Keratinocyte (primary cell): Measurements from ENCODE around the gene NEB. TPM values are rescaled to one million over a fixed set of nuclear protein-coding genes. Genes with fewer than 3 reads are reported as not detected.

Source experiments
- DNase-seq: peaks from one replicate; pipeline ENCODE4 v3.0.0-alpha.2; 2011; ENCODE audit warnings: low read depth, missing footprints, low spot score
- FAIRE-seq: peaks from 2 replicates; lab custom pipeline; 2011; peaks lifted over from hg19 to GRCh38; lab: Jason Lieb, UNC
- H2AFZ ChIP-seq: 2 replicates; pipeline ENCODE4 v1.6.0; 2012; ENCODE audit warnings: low read length, control low read depth, inconsistent platforms; ENCODE audit not compliant: control insufficient read depth
- H3K27ac ChIP-seq: 2 replicates; pipeline ENCODE4 v1.5.1; 2011; ENCODE audit warnings: low read length; ENCODE audit not compliant: control insufficient read depth, insufficient read depth
- H3K27me3 ChIP-seq: 3 replicates; pipeline ENCODE4 v1.6.0; 2011; ENCODE audit warnings: low read length; ENCODE audit not compliant: control insufficient read depth, insufficient read depth; ENCODE audit errors: extremely low read depth
- H3K36me3 ChIP-seq, 2 experiments: 2 replicates in 1 of 2; 3 replicates in 1 of 2; pipeline ENCODE4 v1.5.1; 2011; ENCODE audit warnings: low read length in 2 of 2, mild to moderate bottlenecking in 1 of 2; ENCODE audit not compliant: control insufficient read depth in 2 of 2, insufficient read depth in 2 of 2; ENCODE audit errors: extremely low read depth in 1 of 2
- H3K4me1 ChIP-seq: 3 replicates; pipeline ENCODE4 v1.5.1; 2011; ENCODE audit warnings: low read length; ENCODE audit not compliant: control insufficient read depth, insufficient read depth; ENCODE audit errors: extremely low read depth
- H3K4me2 ChIP-seq: 3 replicates; pipeline ENCODE4 v1.6.0; 2011; ENCODE audit warnings: low read depth, low read length; ENCODE audit not compliant: control insufficient read depth, insufficient read depth; ENCODE audit errors: extremely low read depth
- H3K4me3 ChIP-seq, 3 experiments: fragments of 200-600 bp in 1 of 3; sonication (generic) in 1 of 3; 2 replicates in 2 of 3; 3 replicates in 1 of 3; pipeline ENCODE4 v1.5.1; 2011 to 2016; ENCODE audit warnings: low read length in 3 of 3, mild to moderate bottlenecking in 3 of 3, control low read depth in 2 of 3, inconsistent platforms in 1 of 3, low read depth in 1 of 3, mixed read lengths in 1 of 3, mixed run types in 1 of 3, moderate library complexity in 1 of 3; ENCODE audit not compliant: control insufficient read depth in 2 of 3, insufficient read depth in 2 of 3; ENCODE audit errors: extremely low read depth in 1 of 3
- H3K79me2 ChIP-seq: 2 replicates; pipeline ENCODE4 v1.6.0; 2012; ENCODE audit warnings: low read length; ENCODE audit not compliant: control insufficient read depth, insufficient read depth
- H3K9ac ChIP-seq: 3 replicates; pipeline ENCODE4 v1.6.0; 2011; ENCODE audit warnings: low read length; ENCODE audit not compliant: control insufficient read depth, insufficient read depth; ENCODE audit errors: extremely low read depth
- H3K9me1 ChIP-seq: 3 replicates; pipeline ENCODE4 v1.6.0; 2011; ENCODE audit warnings: low read length; ENCODE audit not compliant: control insufficient read depth, insufficient read depth; ENCODE audit errors: extremely low read depth
- H3K9me3 ChIP-seq: 2 replicates; pipeline ENCODE4 v1.5.1; 2012; ENCODE audit warnings: low read depth, low read length; ENCODE audit not compliant: control insufficient read depth
- H4K20me1 ChIP-seq: 3 replicates; pipeline ENCODE4 v1.6.0; 2011; ENCODE audit warnings: low read length; ENCODE audit not compliant: control insufficient read depth, insufficient read depth; ENCODE audit errors: extremely low read depth
- EZH2 ChIP-seq: IDR thresholded peaks from one replicate; pipeline ENCODE4 v1.6.1; 2012; ENCODE audit warnings: inconsistent platforms, mild to moderate bottlenecking, low read length, moderate library complexity
- dilution Hi-C: fragments of 300-500 bp; cut with MboI; formaldehyde crosslinking; loops from one replicate; pipeline ENCODE4 v1.7.0; 2020; ENCODE audit warnings: low sequenced_read_pairs; ENCODE audit not compliant: extremely low pct_ligation_motif_present
- polyA minus RNA-seq, 3 experiments: library from RNA; depleted of rRNA, polyadenylated mRNA; stranded (reverse); fragments of >200 nt; gene quantifications; 1 replicate in 1 of 3; 2 replicates in 1 of 3; 3 replicates in 1 of 3; pipeline ENCODE4 v1.2.3, GENCODE V29; 2011
- polyA plus RNA-seq, 5 experiments: library from polyadenylated mRNA; depleted of rRNA in 3 of 5; stranded (reverse) in 3 of 5; stranded (forward) in 1 of 5; unstranded in 1 of 5; fragments of >200 nt; gene quantifications; 1 replicate in 1 of 5; 2 replicates in 3 of 5; 3 replicates in 1 of 5; pipeline versions ENCODE4 v1.2.1 to v1.2.3, GENCODE V29; 2011 to 2012; ENCODE audit warnings: missing spikeins in 2 of 5, low read depth in 1 of 5, low replicate concordance in 1 of 5
- TF ChIP-seq, protein P1 (sequence below), 3 experiments: IDR thresholded peaks in 1 of 3; conservative IDR thresholded peaks in 1 of 3; optimal IDR thresholded peaks in 1 of 3; 2 replicates in 2 of 3; 3 replicates in 1 of 3; pipeline versions ENCODE3 to v1.5.1; 2011; ENCODE audit warnings: low read length in 3 of 3, mild to moderate bottlenecking in 3 of 3, moderate library complexity in 2 of 3, control low read depth in 1 of 3, inconsistent platforms in 1 of 3; ENCODE audit not compliant: insufficient read depth in 2 of 3; ENCODE audit errors: extremely low read depth in 1 of 3

The NEB gene, protein sequence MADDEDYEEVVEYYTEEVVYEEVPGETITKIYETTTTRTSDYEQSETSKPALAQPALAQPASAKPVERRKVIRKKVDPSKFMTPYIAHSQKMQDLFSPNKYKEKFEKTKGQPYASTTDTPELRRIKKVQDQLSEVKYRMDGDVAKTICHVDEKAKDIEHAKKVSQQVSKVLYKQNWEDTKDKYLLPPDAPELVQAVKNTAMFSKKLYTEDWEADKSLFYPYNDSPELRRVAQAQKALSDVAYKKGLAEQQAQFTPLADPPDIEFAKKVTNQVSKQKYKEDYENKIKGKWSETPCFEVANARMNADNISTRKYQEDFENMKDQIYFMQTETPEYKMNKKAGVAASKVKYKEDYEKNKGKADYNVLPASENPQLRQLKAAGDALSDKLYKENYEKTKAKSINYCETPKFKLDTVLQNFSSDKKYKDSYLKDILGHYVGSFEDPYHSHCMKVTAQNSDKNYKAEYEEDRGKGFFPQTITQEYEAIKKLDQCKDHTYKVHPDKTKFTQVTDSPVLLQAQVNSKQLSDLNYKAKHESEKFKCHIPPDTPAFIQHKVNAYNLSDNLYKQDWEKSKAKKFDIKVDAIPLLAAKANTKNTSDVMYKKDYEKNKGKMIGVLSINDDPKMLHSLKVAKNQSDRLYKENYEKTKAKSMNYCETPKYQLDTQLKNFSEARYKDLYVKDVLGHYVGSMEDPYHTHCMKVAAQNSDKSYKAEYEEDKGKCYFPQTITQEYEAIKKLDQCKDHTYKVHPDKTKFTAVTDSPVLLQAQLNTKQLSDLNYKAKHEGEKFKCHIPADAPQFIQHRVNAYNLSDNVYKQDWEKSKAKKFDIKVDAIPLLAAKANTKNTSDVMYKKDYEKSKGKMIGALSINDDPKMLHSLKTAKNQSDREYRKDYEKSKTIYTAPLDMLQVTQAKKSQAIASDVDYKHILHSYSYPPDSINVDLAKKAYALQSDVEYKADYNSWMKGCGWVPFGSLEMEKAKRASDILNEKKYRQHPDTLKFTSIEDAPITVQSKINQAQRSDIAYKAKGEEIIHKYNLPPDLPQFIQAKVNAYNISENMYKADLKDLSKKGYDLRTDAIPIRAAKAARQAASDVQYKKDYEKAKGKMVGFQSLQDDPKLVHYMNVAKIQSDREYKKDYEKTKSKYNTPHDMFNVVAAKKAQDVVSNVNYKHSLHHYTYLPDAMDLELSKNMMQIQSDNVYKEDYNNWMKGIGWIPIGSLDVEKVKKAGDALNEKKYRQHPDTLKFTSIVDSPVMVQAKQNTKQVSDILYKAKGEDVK (N-terminal part only)
- 0.16 to 1.5 TPM (median 0.67 TPM) in 3 replicates for polyA plus RNA-seq
- 9.9 TPM for polyA plus RNA-seq (2011; ENCODE audit: low read depth)
- polyA plus RNA-seq (2011; cell fraction: cytosol; rRNA removed): 0.29 and 0.30 TPM in 2 replicates
- 2.4 and 4.4 TPM in 2 replicates for polyA plus RNA-seq (2011; cell fraction: nucleus; rRNA removed)
- polyA plus RNA-seq (2012; ENCODE audit: low replicate concordance): 0.37 and 4.1 TPM in 2 replicates
- 0.16 to 2.2 TPM (median 1.7 TPM) in 3 replicates for polyA minus RNA-seq
- polyA minus RNA-seq (2011; cell fraction: cytosol; rRNA and poly(A)+ RNA removed): not detected
- 2.7 and 6.7 TPM in 2 replicates for polyA minus RNA-seq (2011; cell fraction: nucleus; rRNA and poly(A)+ RNA removed)

- no peak for FAIRE-seq
- TF ChIP-seq, protein P1, sequence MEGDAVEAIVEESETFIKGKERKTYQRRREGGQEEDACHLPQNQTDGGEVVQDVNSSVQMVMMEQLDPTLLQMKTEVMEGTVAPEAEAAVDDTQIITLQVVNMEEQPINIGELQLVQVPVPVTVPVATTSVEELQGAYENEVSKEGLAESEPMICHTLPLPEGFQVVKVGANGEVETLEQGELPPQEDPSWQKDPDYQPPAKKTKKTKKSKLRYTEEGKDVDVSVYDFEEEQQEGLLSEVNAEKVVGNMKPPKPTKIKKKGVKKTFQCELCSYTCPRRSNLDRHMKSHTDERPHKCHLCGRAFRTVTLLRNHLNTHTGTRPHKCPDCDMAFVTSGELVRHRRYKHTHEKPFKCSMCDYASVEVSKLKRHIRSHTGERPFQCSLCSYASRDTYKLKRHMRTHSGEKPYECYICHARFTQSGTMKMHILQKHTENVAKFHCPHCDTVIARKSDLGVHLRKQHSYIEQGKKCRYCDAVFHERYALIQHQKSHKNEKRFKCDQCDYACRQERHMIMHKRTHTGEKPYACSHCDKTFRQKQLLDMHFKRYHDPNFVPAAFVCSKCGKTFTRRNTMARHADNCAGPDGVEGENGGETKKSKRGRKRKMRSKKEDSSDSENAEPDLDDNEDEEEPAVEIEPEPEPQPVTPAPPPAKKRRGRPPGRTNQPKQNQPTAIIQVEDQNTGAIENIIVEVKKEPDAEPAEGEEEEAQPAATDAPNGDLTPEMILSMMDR (optimal IDR thresholded peaks at IDR 0.05 in 1 of 3, IDR thresholded peaks at IDR 0.05 in 1 of 3, conservative IDR thresholded peaks at IDR 0.05 in 1 of 3; ENCODE audit: extremely low read depth in 1 of 3, insufficient read depth in 2 of 3, low read length in 3 of 3): no peak
- no peak for TF ChIP-seq EZH2
- no peaks in the 10 kb centered on the region for H4K20me1 ChIP-seq
- no peak within 1 kb of the TSS for H3K9ac ChIP-seq
- H3K4me2 ChIP-seq: no peak within 1 kb of the TSS
- no peak for DNase-seq
- H2AFZ ChIP-seq: no peak within 1 kb of the TSS
- H3K27me3 ChIP-seq: no peaks in the 10 kb centered on the region
- no peaks in the 10 kb centered on the region for H3K9me1 ChIP-seq
- no peak within 1 kb of the TSS for H3K27ac ChIP-seq
- dilution Hi-C loops: no loop called here
- H3K9me3 ChIP-seq: no peaks in the 10 kb centered on the region
- H3K4me1 ChIP-seq: no peaks in the 10 kb centered on the region
- H3K4me3 ChIP-seq: no peak within 1 kb of the TSS
- H3K36me3 ChIP-seq: no peaks in the 10 kb centered on the region
- no peaks in the 10 kb centered on the region for H3K79me2 ChIP-seq
Observed at GRCh38 chr2:151733771-151734672, at the start of gene NEB. TSS of gene NEB (minus strand) at chr2:151734476. CDS start at chr2:151733156, 1,320 bp downstream.
